ENCODE results near the gene SLC2A9.

- TF ChIP-seq POLR2AphosphoS5 (IDR thresholded peaks at IDR 0.05): no peak
- no peak for TF ChIP-seq MXI1 (conservative IDR thresholded peaks at IDR 0.05; ENCODE audit: poor library complexity, severe bottlenecking)
- no peak for TF ChIP-seq CTCF (IDR thresholded peaks at IDR 0.05; ENCODE audit: poor library complexity, severe bottlenecking)
- no peak for TF ChIP-seq EZH2 (IDR thresholded peaks at IDR 0.05; ENCODE audit: borderline replicate concordance, insufficient read depth, low read length, poor library complexity, severe bottlenecking)
- TF ChIP-seq TAF1 (IDR thresholded peaks at IDR 0.05; ENCODE audit: low read depth): no peak
- no peak for TF ChIP-seq RAD21 (conservative IDR thresholded peaks at IDR 0.05)
- TF ChIP-seq REST (IDR thresholded peaks at IDR 0.05; ENCODE audit: borderline replicate concordance): no peak
- no peak for TF ChIP-seq SMC3 (conservative IDR thresholded peaks at IDR 0.05; ENCODE audit: poor library complexity)
- TF ChIP-seq EP300 (conservative IDR thresholded peaks at IDR 0.05; ENCODE audit: poor library complexity, severe bottlenecking): no peak
Measured at GRCh38 chr4:10019521-10020051, 1.7 kb downstream of the SLC2A9 start.
